PFSK-1 (cell line): Measurements from ENCODE around the gene HBZ.

ENCODE experiments used
- POLR2AphosphoS5 ChIP-seq: IDR thresholded peaks from 2 replicates; pipeline ENCODE4 v1.6.1; 2012; ENCODE audit warnings: low read depth, mild to moderate bottlenecking, control low read depth, low read length, moderate library complexity
- TF ChIP-seq, protein P1 (sequence below), 2 experiments: IDR thresholded peaks; 2 replicates each; pipeline versions ENCODE4 v1.6.1 to v1.8.0; 2011 to 2012; ENCODE audit warnings: low read depth in 2 of 2, low read length in 2 of 2, control low read depth in 1 of 2, inconsistent platforms in 1 of 2, mild to moderate bottlenecking in 1 of 2, moderate library complexity in 1 of 2; ENCODE audit not compliant: insufficient read depth in 1 of 2

DNA sequence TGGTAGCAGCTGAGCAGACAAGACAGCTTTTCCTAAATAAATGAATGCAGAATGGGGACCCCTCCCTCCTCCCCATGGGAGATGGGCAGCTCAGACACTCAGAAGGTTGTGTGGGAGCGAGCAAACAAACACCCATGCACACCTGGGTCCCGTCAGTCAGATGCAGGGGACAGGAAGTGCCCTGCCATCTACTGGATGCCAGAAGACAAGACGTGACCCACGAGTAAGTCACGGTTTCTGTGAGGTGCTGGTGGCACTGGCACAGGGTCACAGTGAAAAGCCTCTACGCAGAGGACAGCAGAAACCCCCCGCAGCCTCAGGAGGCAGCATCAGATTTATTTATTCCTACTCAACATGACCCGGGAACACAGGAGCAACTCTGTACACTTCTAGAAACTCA, 36.2 kb downstream of the HBZ start:
- no peak for TF ChIP-seq POLR2AphosphoS5
- TF ChIP-seq, protein P1, sequence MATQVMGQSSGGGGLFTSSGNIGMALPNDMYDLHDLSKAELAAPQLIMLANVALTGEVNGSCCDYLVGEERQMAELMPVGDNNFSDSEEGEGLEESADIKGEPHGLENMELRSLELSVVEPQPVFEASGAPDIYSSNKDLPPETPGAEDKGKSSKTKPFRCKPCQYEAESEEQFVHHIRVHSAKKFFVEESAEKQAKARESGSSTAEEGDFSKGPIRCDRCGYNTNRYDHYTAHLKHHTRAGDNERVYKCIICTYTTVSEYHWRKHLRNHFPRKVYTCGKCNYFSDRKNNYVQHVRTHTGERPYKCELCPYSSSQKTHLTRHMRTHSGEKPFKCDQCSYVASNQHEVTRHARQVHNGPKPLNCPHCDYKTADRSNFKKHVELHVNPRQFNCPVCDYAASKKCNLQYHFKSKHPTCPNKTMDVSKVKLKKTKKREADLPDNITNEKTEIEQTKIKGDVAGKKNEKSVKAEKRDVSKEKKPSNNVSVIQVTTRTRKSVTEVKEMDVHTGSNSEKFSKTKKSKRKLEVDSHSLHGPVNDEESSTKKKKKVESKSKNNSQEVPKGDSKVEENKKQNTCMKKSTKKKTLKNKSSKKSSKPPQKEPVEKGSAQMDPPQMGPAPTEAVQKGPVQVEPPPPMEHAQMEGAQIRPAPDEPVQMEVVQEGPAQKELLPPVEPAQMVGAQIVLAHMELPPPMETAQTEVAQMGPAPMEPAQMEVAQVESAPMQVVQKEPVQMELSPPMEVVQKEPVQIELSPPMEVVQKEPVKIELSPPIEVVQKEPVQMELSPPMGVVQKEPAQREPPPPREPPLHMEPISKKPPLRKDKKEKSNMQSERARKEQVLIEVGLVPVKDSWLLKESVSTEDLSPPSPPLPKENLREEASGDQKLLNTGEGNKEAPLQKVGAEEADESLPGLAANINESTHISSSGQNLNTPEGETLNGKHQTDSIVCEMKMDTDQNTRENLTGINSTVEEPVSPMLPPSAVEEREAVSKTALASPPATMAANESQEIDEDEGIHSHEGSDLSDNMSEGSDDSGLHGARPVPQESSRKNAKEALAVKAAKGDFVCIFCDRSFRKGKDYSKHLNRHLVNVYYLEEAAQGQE (IDR thresholded peaks at IDR 0.05; ENCODE audit: insufficient read depth in 1 of 2, low read depth in 2 of 2, low read length in 2 of 2) = no peak
